Left lung (tissue), 10 donors: ENCODE results near the gene ERC2. TPM values are rescaled to one million over a fixed set of nuclear protein-coding genes. Genes with fewer than 3 reads are reported as not detected.

Experiments used
- ATAC-seq: fragments of 200-7000 bp; cut with Tn5 transposase; one replicate; pipeline ENCODE4 v1.9.1; 2020; ENCODE audit warnings: moderate library complexity
- DNase-seq, 4 donors: peaks; one replicate each; pipeline ENCODE4 v3.0.0-alpha.2; 2013 to 2020
- H3K27ac ChIP-seq, 2 donors: fragments of 200-600 bp; sonication (generic) in 1 of 2; one replicate each; pipeline versions ENCODE4 v1.5.0 to v1.8.0; 2020 to 2021
- H3K27me3 ChIP-seq, 2 donors: fragments of 200-600 bp; sonication (generic) in 1 of 2; one replicate each; pipeline versions ENCODE4 v1.5.0 to v1.8.0; 2020 to 2021
- H3K36me3 ChIP-seq, 2 donors: fragments of 200-600 bp; sonication (generic) in 1 of 2; one replicate each; pipeline versions ENCODE4 v1.5.0 to v1.8.0; 2020 to 2021
- H3K4me1 ChIP-seq, 2 donors: fragments of 200-600 bp; one replicate each; pipeline ENCODE4 v1.8.0; 2021
- H3K4me3 ChIP-seq, 2 donors: fragments of 200-600 bp; sonication (generic) in 1 of 2; one replicate each; pipeline versions ENCODE4 v1.5.0 to v1.8.0; 2020 to 2021; ENCODE audit warnings: mild to moderate bottlenecking in 1 of 2
- H3K9me3 ChIP-seq, 2 donors: fragments of 200-600 bp; sonication (generic) in 1 of 2; one replicate each; pipeline versions ENCODE4 v1.5.0 to v1.8.0; 2020 to 2021
- CTCF ChIP-seq, 2 donors: fragments of 200-600 bp; sonication (generic) in 1 of 2; IDR thresholded peaks; one replicate each; pipeline versions ENCODE4 v1.5.0 to v1.8.0; 2021; ENCODE audit warnings: antibody characterized with exemption in 2 of 2
- intact Hi-C, 2 donors: fragments of 100-400 bp; cut with DNase I; formaldehyde crosslinking; loops; one replicate each; pipeline versions ENCODE4 v1.11.2 to v1.14.2; 2022
- polyA plus RNA-seq, 6 donors: library from polyadenylated mRNA; unstranded; fragments of 120-200 nt; gene quantifications; one replicate each; pipeline ENCODE4 v1.2.1, GENCODE V29; 2013; ENCODE audit not compliant: insufficient read length in 6 of 6
- total RNA-seq, 2 donors: library from RNA; stranded (reverse); fragmentation: NEBNext Ultra II Directional; extraction: Animal tissue kit (Norgen Biotek cat#: 25700); gene quantifications; one replicate each; pipeline ENCODE4 v1.2.1, GENCODE V29; 2021
- donor health status: DM: no; HTN: yes; CAD: no.
- donor health status: DM: no; HTN: no; CAD: no.

The ERC2 gene
- total and polyA plus RNA-seq, 8 donors = 1.6 to 3.3 (median 2.1) TPM

DNA sequence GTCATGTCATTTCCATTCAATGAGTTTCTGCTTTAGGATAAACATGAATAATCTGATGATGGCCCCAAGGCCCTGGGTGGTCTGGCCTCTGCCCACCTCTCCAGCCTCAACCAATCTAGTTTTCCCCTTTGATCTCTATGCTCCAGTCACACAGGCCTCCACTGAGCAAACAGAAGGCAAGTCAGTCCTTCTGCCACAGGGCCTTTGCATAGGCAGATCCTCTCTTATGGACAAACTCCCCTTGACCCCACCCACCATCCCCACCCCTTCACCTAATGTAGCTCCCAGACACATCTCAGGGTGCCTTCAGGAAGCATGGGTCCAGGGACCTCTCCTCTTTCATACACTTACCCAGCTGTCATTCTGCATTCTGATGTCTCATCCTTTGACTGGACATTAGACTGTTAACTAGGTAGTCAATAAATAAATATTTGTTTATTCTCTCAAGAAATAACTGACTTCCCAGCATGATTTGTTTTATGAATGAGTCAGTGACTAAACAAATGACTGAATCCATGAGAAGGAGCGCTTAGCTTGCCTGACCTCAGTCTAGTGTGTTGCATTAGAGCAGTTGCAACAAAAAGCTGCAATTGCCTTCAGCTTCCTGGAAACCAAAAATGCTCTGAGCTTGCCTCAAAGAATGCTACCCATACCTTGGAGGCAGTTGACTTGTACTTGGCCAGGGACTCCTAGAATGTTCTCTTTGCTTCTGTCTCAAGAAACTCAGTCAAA lies 594.6 kb downstream of the ERC2 start:
- no peaks in the 10 kb centered on the region for H3K27me3 ChIP-seq
- H3K4me3 ChIP-seq = no peak overlapping the region
- no peak for TF ChIP-seq CTCF (IDR thresholded peaks at IDR 0.05)
- no peaks in the 10 kb centered on the region for H3K9me3 ChIP-seq
- H3K4me1 ChIP-seq = no peaks in the 10 kb centered on the region
- no peaks in the 10 kb centered on the region for H3K36me3 ChIP-seq
- DNase-seq (no peak), ATAC-seq (peak; percentile 45)
- no peak overlapping the region for H3K27ac ChIP-seq
- intact Hi-C loops = no loop called here

DNA sequence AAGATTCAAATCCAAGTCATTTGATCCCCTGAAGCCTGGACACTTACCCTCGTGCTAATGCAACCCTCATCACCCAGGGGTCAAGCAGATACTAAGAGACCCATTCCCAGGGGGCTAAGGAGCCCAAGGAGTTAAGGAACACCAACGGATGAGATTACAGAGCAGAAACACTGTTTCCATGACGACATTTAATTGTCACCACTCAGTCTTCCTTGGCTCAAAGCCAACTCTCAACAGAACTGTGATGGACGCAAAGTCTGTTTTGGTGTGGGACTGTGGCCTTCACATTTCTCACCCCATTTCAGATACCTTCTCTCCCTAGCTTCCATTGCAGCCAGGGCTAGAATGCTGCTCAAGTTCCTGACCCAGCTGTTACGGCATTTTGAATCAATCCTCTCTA lies 597.7 kb downstream of the ERC2 start:
- ATAC-seq = no peak
- H3K36me3 ChIP-seq = no peaks in the 10 kb centered on the region
- no peak for TF ChIP-seq CTCF (IDR thresholded peaks at IDR 0.05)
- H3K9me3 ChIP-seq = no peaks in the 10 kb centered on the region
- intact Hi-C loops = no loop called here
- no peaks in the 10 kb centered on the region for H3K4me1 ChIP-seq
- H3K27me3 ChIP-seq = no peaks in the 10 kb centered on the region
- H3K27ac ChIP-seq = no peak overlapping the region
- no peak overlapping the region for H3K4me3 ChIP-seq
- no peak for DNase-seq

DNA sequence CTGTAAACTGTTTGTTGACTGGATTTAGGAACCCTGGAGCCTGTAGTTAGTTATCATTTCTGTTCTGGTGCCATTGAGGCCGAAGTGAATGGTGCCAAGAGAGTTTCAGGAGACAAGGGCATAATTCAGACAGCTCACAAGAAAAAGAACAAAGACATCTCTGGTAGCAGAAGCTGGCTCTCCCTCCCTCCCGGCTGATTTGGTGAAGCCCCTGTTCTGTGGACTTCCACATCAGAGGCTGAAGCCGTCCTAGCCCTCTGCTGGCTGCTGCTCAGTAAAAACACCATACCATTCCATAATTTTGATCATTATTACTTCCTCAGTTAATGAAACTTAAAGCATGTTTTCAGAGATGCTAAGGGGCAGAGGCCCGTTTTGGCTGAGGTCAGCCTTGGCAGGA lies 599.9 kb downstream of the ERC2 start:
- H3K4me1 ChIP-seq = no peaks in the 10 kb centered on the region
- no peak for TF ChIP-seq CTCF (IDR thresholded peaks at IDR 0.05)
- H3K27ac ChIP-seq = no peak overlapping the region
- intact Hi-C loops = no loop called here
- DNase-seq (no peak), ATAC-seq (no peak)
- no peaks in the 10 kb centered on the region for H3K9me3 ChIP-seq
- no peak overlapping the region for H3K4me3 ChIP-seq
- H3K27me3 ChIP-seq = no peaks in the 10 kb centered on the region
- no peaks in the 10 kb centered on the region for H3K36me3 ChIP-seq

DNA sequence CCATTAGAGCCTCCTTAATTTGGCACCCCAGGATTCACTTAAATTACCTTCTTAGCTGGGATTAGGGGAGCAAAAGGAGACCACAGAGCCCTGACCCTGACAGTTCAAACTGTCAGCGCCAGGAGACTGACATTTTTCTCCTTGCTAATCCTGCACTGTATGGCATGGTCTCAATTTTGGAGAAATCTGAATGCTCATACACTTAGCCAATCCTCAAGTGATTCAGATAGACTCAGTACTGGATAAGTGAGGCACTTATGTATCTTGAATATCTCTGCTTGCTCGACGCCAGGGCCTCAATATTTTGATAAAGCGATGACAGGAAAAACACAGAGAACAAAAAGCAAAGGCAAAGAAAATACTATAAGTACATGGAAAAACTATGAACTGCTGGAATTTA lies 605.2 kb downstream of the ERC2 start:
- no peaks in the 10 kb centered on the region for H3K4me1 ChIP-seq
- H3K9me3 ChIP-seq = no peaks in the 10 kb centered on the region
- ATAC-seq = no peak
- no peak overlapping the region for H3K4me3 ChIP-seq
- intact Hi-C loops = no loop called here
- H3K27me3 ChIP-seq = no peaks in the 10 kb centered on the region
- no peak for DNase-seq
- H3K27ac ChIP-seq = no peak overlapping the region
- no peaks in the 10 kb centered on the region for H3K36me3 ChIP-seq
- TF ChIP-seq CTCF (IDR thresholded peaks at IDR 0.05) = no peak

DNA sequence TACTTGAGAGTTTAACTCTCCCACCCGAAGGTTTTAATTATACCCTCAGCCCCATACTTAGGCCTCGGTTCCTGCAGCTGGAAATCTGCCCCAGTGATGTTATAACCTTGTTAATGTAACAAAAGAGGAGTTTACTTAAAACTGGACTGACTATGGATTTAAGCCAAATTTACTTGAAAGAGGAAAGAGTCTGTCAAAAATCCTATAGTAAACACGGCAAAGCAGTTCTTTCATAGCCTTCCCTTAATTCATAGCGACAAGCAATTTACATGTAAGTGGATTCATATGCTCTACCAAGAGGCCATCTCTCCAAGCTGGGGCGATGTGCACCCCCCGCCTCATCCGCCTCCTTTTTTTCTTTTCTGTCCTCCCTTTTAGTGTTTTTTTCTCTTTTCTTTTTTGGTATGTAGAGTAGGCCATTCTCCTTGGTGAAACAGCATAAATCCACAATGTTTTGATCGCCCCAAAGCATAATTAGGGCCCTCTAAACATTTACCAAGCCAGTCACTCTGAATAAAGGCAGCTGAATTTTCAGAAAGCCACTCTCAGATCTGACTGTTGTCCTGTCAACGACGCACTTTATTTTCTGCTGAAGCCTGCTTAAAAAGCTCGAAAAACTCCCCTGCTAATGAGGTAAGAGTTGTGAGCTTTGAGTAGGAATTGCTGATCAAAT lies 608.1 kb downstream of the ERC2 start:
- Histone ChIP-seq H3K27ac (no peak overlapping the region), H3K36me3 (no peaks in the 10 kb centered on the region), H3K4me1 (no peaks in the 10 kb centered on the region), H3K27me3 (no peaks in the 10 kb centered on the region), H3K9me3 (no peaks in the 10 kb centered on the region), H3K4me3 (no peak overlapping the region)
- intact Hi-C loops = no loop called here
- ATAC-seq = no peak
- TF ChIP-seq CTCF (IDR thresholded peaks at IDR 0.05) = no peak
- peak in 2 of 4 donors; percentile 41 to 47 for DNase-seq
